Type B pancreatic cell (in vitro differentiated cells): ENCODE measurements around the gene TBC1D16. TPM values are rescaled to one million over a fixed set of nuclear protein-coding genes. Genes with fewer than 3 reads are reported as not detected.

Experiments used
- DNase-seq: peaks from one replicate; pipeline ENCODE4 v3.0.0; 2021; ENCODE audit warnings: mixed read lengths; ENCODE audit not compliant: unreplicated experiment; ENCODE audit errors: extremely low spot score
- H3K27ac Mint-ChIP-seq: 2 replicates; pipeline ENCODE4 v1.8.0; 2021; ENCODE audit warnings: mild to moderate bottlenecking, mixed read lengths
- H3K27me3 Mint-ChIP-seq: 2 replicates; pipeline ENCODE4 v1.8.0; 2021; ENCODE audit warnings: mixed read lengths
- H3K36me3 Mint-ChIP-seq: 2 replicates; pipeline ENCODE4 v1.8.0; 2021; ENCODE audit warnings: mixed read lengths
- H3K4me1 Mint-ChIP-seq: one replicate; pipeline ENCODE4 v1.8.0; 2021; ENCODE audit warnings: mixed read lengths; ENCODE audit not compliant: unreplicated experiment
- H3K4me3 Mint-ChIP-seq: 2 replicates; pipeline ENCODE4 v1.8.0; 2021; ENCODE audit warnings: mild to moderate bottlenecking, mixed read lengths
- H3K9me3 Mint-ChIP-seq: 2 replicates; pipeline ENCODE4 v1.8.0; 2021; ENCODE audit warnings: mixed read lengths
- total RNA-seq: library from RNA; stranded (reverse); gene quantifications from 2 replicates; pipeline ENCODE4 v1.2.1, GENCODE V29; 2021; ENCODE audit warnings: low replicate concordance
- TF ChIP-seq, protein P1 (sequence below): fragments of 200-600 bp; sonication (generic); conservative IDR thresholded peaks from 2 replicates; pipeline ENCODE4 v1.5.0; 2021; ENCODE audit warnings: antibody characterized with exemption, mild to moderate bottlenecking

Gene TBC1D16
- total RNA-seq, 1 donor from 2014 or later, result 71.9 TPM

DNA sequence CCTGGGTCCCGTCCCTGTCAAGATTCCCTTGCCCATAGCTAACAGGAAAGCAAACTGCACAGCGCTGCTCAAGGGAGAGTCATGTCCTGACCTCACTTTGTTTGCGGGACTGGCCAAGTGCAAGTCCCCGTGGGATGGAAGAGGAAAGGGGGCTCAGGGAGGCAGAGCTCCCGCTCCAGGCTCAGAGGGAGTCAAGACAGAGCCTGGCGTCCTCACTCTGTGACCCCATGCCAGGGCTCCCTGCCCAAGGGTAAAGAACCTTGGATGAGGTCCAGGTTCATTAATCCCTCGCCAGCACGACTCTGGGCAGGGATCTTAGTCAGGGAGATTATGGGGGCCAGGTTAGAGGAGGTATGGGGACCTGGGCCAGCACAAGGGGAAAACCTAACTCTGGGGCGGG, 145.0 kb downstream of the TBC1D16 start:
- no peak for DNase-seq
- Mint-ChIP-seq H3K4me3 (no peak overlapping the region), H3K4me1 (peaks cover 11% of the 10 kb centered on the region), H3K9me3 (peaks cover 6% of the 10 kb centered on the region), H3K36me3 (no peaks in the 10 kb centered on the region), H3K27me3 (peaks cover 22% of the 10 kb centered on the region), H3K27ac (no peak overlapping the region)
- TF ChIP-seq, protein P1, sequence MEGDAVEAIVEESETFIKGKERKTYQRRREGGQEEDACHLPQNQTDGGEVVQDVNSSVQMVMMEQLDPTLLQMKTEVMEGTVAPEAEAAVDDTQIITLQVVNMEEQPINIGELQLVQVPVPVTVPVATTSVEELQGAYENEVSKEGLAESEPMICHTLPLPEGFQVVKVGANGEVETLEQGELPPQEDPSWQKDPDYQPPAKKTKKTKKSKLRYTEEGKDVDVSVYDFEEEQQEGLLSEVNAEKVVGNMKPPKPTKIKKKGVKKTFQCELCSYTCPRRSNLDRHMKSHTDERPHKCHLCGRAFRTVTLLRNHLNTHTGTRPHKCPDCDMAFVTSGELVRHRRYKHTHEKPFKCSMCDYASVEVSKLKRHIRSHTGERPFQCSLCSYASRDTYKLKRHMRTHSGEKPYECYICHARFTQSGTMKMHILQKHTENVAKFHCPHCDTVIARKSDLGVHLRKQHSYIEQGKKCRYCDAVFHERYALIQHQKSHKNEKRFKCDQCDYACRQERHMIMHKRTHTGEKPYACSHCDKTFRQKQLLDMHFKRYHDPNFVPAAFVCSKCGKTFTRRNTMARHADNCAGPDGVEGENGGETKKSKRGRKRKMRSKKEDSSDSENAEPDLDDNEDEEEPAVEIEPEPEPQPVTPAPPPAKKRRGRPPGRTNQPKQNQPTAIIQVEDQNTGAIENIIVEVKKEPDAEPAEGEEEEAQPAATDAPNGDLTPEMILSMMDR, result no peak

GRCh38 chr17:79888811-79889634, 146.6 kb downstream of the TBC1D16 start:
- H3K27me3 Mint-ChIP-seq, result peaks cover 22% of the 10 kb centered on the region
- peaks cover 6% of the 10 kb centered on the region for H3K9me3 Mint-ChIP-seq
- no peak overlapping the region for H3K4me3 Mint-ChIP-seq
- no peak overlapping the region for H3K27ac Mint-ChIP-seq
- TF ChIP-seq, protein P1, result no peak
- peaks cover 11% of the 10 kb centered on the region for H3K4me1 Mint-ChIP-seq
- no peak for DNase-seq
- no peaks in the 10 kb centered on the region for H3K36me3 Mint-ChIP-seq

DNA sequence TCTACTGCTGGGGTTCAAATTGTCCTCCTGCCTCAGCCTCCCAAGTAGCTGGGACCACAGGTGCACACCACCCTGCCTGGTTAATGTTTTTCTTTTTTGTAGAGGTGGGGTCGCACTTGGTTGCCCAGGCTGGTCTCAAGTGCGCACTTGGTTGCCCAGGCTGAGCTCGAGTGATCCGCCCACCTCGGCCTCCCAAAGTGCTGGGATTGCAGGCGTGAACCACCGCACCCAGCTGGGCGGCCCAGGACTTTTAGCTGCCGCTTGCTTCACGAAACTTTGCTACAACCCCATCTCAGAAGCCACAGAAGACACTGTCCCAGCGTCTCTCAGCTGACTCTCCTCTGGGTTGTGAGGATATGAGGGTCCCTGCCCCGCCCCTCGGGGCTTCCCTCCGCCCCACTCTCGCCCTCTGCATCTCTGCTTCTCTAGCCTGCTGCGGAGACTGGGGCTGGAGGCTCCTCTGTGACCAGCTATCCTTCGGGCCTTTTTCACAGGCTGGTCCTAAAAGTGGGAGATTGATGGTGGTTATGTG, 147.6 kb downstream of the TBC1D16 start:
- peaks cover 6% of the 10 kb centered on the region for H3K9me3 Mint-ChIP-seq
- H3K4me1 Mint-ChIP-seq, result peaks cover 10% of the 10 kb centered on the region
- TF ChIP-seq, protein P1, result no peak
- H3K27me3 Mint-ChIP-seq, result peaks cover 31% of the 10 kb centered on the region
- DNase-seq, result no peak
- no peaks in the 10 kb centered on the region for H3K36me3 Mint-ChIP-seq
- H3K4me3 Mint-ChIP-seq, result no peak overlapping the region
- H3K27ac Mint-ChIP-seq, result no peak overlapping the region

GRCh38 chr17:79887451-79887991, 148.2 kb downstream of the TBC1D16 start:
- peaks cover 31% of the 10 kb centered on the region for H3K27me3 Mint-ChIP-seq

DNA sequence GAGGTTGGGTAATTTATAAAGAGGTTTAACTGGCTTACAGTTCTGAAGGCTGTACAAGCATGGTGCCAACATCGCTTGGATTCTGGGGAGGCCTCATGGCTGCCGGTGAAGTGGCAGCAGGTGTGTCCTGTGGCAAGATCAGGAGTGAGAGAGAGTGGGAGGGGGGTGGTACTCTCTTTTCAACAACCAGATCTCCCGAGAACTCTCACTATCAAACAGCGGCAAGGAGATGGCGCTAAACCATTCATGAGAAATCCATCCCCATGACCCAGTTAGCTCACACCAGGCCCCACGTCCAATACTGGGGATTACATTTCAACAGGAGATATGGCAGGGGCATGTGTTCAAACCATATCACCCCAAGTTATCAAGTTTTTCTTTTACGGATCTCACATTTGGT, 152.5 kb downstream of the TBC1D16 start:
- H3K9me3 Mint-ChIP-seq, result no peaks in the 10 kb centered on the region
- no peak for DNase-seq
- H3K36me3 Mint-ChIP-seq, result no peaks in the 10 kb centered on the region
- H3K27me3 Mint-ChIP-seq, result peaks cover 15% of the 10 kb centered on the region
- TF ChIP-seq, protein P1, result no peak
- H3K4me1 Mint-ChIP-seq, result no peaks in the 10 kb centered on the region
- no peak overlapping the region for H3K4me3 Mint-ChIP-seq
- H3K27ac Mint-ChIP-seq, result no peak overlapping the region

More at GRCh38 chr17:79887451-79887991, 148.2 kb downstream of the TBC1D16 start:
- Mint-ChIP-seq H3K36me3 (no peaks in the 10 kb centered on the region), H3K27ac (no peak overlapping the region), H3K4me1 (peaks cover 4% of the 10 kb centered on the region), H3K4me3 (no peak overlapping the region), H3K9me3 (peaks cover 3% of the 10 kb centered on the region)
- no peak for DNase-seq
- TF ChIP-seq, protein P1, result no peak

Other genes starting within 250 kb of the TBC1D16 start
- gene CBX8, start 238.8 kb downstream of the TBC1D16 start, total RNA-seq, result 13.3 and 16.0 TPM in 2 replicates
- 39.6 and 76.2 TPM in 2 replicates for gene CBX4, start 196.4 kb downstream of the TBC1D16 start, total RNA-seq
- gene CCDC40, start 770 bp upstream of the TBC1D16 start, total RNA-seq, result 8.5 and 29.6 TPM in 2 replicates
- gene GAA, start 65.7 kb upstream of the TBC1D16 start, total RNA-seq, result 37.7 and 40.7 TPM in 2 replicates
- 104 and 112 TPM in 2 replicates for gene EIF4A3, start 111.3 kb upstream of the TBC1D16 start, total RNA-seq
- gene CARD14, start 134.2 kb upstream of the TBC1D16 start, total RNA-seq, result 1.9 and 6.7 TPM in 2 replicates
- 40.5 and 45.4 TPM in 2 replicates for gene SGSH, start 184.5 kb upstream of the TBC1D16 start, total RNA-seq
- 23.6 and 26.4 TPM in 2 replicates for gene SLC26A11, start 184.6 kb upstream of the TBC1D16 start, total RNA-seq
- 47.3 and 57.0 TPM in 2 replicates for gene RNF213, start 225.0 kb upstream of the TBC1D16 start, total RNA-seq